Keratinocyte (primary cell): ENCODE measurements around the gene MALAT1. TPM values are rescaled to one million over a fixed set of nuclear protein-coding genes. Genes with fewer than 3 reads are reported as not detected.
"Not testable (repeated sequence)": the region's sequence is repeated elsewhere in the genome, so short reads cannot be mapped to it uniquely, and the experiment has no call there.

Experiments
- DNase-seq: peaks from one replicate; pipeline ENCODE4 v3.0.0-alpha.2; 2011; ENCODE audit warnings: low read depth, missing footprints, low spot score
- FAIRE-seq: peaks from 2 replicates; lab custom pipeline; 2011; peaks lifted over from hg19 to GRCh38; lab: Jason Lieb, UNC
- H2AFZ ChIP-seq: 2 replicates; pipeline ENCODE4 v1.6.0; 2012; ENCODE audit warnings: low read length, control low read depth, inconsistent platforms; ENCODE audit not compliant: control insufficient read depth
- H3K27ac ChIP-seq: 2 replicates; pipeline ENCODE4 v1.5.1; 2011; ENCODE audit warnings: low read length; ENCODE audit not compliant: control insufficient read depth, insufficient read depth
- H3K27me3 ChIP-seq: 3 replicates; pipeline ENCODE4 v1.6.0; 2011; ENCODE audit warnings: low read length; ENCODE audit not compliant: control insufficient read depth, insufficient read depth; ENCODE audit errors: extremely low read depth
- H3K36me3 ChIP-seq, 2 experiments: 2 replicates in 1 of 2; 3 replicates in 1 of 2; pipeline ENCODE4 v1.5.1; 2011; ENCODE audit warnings: low read length in 2 of 2, mild to moderate bottlenecking in 1 of 2; ENCODE audit not compliant: control insufficient read depth in 2 of 2, insufficient read depth in 2 of 2; ENCODE audit errors: extremely low read depth in 1 of 2
- H3K4me1 ChIP-seq: 3 replicates; pipeline ENCODE4 v1.5.1; 2011; ENCODE audit warnings: low read length; ENCODE audit not compliant: control insufficient read depth, insufficient read depth; ENCODE audit errors: extremely low read depth
- H3K4me2 ChIP-seq: 3 replicates; pipeline ENCODE4 v1.6.0; 2011; ENCODE audit warnings: low read depth, low read length; ENCODE audit not compliant: control insufficient read depth, insufficient read depth; ENCODE audit errors: extremely low read depth
- H3K4me3 ChIP-seq, 3 experiments: fragments of 200-600 bp in 1 of 3; sonication (generic) in 1 of 3; 2 replicates in 2 of 3; 3 replicates in 1 of 3; pipeline ENCODE4 v1.5.1; 2011 to 2016; ENCODE audit warnings: low read length in 3 of 3, mild to moderate bottlenecking in 3 of 3, control low read depth in 2 of 3, inconsistent platforms in 1 of 3, low read depth in 1 of 3, mixed read lengths in 1 of 3, mixed run types in 1 of 3, moderate library complexity in 1 of 3; ENCODE audit not compliant: control insufficient read depth in 2 of 3, insufficient read depth in 2 of 3; ENCODE audit errors: extremely low read depth in 1 of 3
- H3K79me2 ChIP-seq: 2 replicates; pipeline ENCODE4 v1.6.0; 2012; ENCODE audit warnings: low read length; ENCODE audit not compliant: control insufficient read depth, insufficient read depth
- H3K9ac ChIP-seq: 3 replicates; pipeline ENCODE4 v1.6.0; 2011; ENCODE audit warnings: low read length; ENCODE audit not compliant: control insufficient read depth, insufficient read depth; ENCODE audit errors: extremely low read depth
- H3K9me1 ChIP-seq: 3 replicates; pipeline ENCODE4 v1.6.0; 2011; ENCODE audit warnings: low read length; ENCODE audit not compliant: control insufficient read depth, insufficient read depth; ENCODE audit errors: extremely low read depth
- H3K9me3 ChIP-seq: 2 replicates; pipeline ENCODE4 v1.5.1; 2012; ENCODE audit warnings: low read depth, low read length; ENCODE audit not compliant: control insufficient read depth
- H4K20me1 ChIP-seq: 3 replicates; pipeline ENCODE4 v1.6.0; 2011; ENCODE audit warnings: low read length; ENCODE audit not compliant: control insufficient read depth, insufficient read depth; ENCODE audit errors: extremely low read depth
- EZH2 ChIP-seq: IDR thresholded peaks from one replicate; pipeline ENCODE4 v1.6.1; 2012; ENCODE audit warnings: inconsistent platforms, mild to moderate bottlenecking, low read length, moderate library complexity
- dilution Hi-C: fragments of 300-500 bp; cut with MboI; formaldehyde crosslinking; loops from one replicate; pipeline ENCODE4 v1.7.0; 2020; ENCODE audit warnings: low sequenced_read_pairs; ENCODE audit not compliant: extremely low pct_ligation_motif_present
- polyA plus RNA-seq, 5 experiments: library from polyadenylated mRNA; depleted of rRNA in 3 of 5; stranded (reverse) in 3 of 5; stranded (forward) in 1 of 5; unstranded in 1 of 5; fragments of >200 nt; gene quantifications; 1 replicate in 1 of 5; 2 replicates in 3 of 5; 3 replicates in 1 of 5; pipeline versions ENCODE4 v1.2.1 to v1.2.3, GENCODE V29; 2011 to 2012; ENCODE audit warnings: missing spikeins in 2 of 5, low read depth in 1 of 5, low replicate concordance in 1 of 5
- TF ChIP-seq, protein P1 (sequence below), 3 experiments: IDR thresholded peaks in 1 of 3; conservative IDR thresholded peaks in 1 of 3; optimal IDR thresholded peaks in 1 of 3; 2 replicates in 2 of 3; 3 replicates in 1 of 3; pipeline versions ENCODE3 to v1.5.1; 2011; ENCODE audit warnings: low read length in 3 of 3, mild to moderate bottlenecking in 3 of 3, moderate library complexity in 2 of 3, control low read depth in 1 of 3, inconsistent platforms in 1 of 3; ENCODE audit not compliant: insufficient read depth in 2 of 3; ENCODE audit errors: extremely low read depth in 1 of 3

Gene MALAT1
- polyA plus RNA-seq, 1 donor (not counting 4 experiments of a cell fraction or from before 2014, with no cell fraction given) = 1,768 TPM

- H3K4me3 ChIP-seq = no peak overlapping the region
- FAIRE-seq = no peak
Observed at GRCh38 chr11:65506290-65506771, 7.5 kb downstream of the MALAT1 start.

GRCh38 chr11:65506772-65507505 lies 8.1 kb downstream of the MALAT1 start:
- peaks cover 21% of the 10 kb centered on the region for H4K20me1 ChIP-seq
- dilution Hi-C loops = no loop called here
- peaks cover 2 to 29% of the 10 kb centered on the region in 2 experiments for H3K36me3 ChIP-seq
- H3K4me2 ChIP-seq = peak overlapping the region; percentile 28
- no peak for FAIRE-seq
- H3K9me1 ChIP-seq = no peaks in the 10 kb centered on the region
- peak overlapping the region; percentile 67 for H3K9ac ChIP-seq
- H3K9me3 ChIP-seq = no peaks in the 10 kb centered on the region
- DNase-seq = no peak
- peak overlapping the region in 1 of 3 experiments; percentile 17 for H3K4me3 ChIP-seq
- H3K4me1 ChIP-seq = peaks cover 14% of the 10 kb centered on the region
- TF ChIP-seq EZH2 = no peak
- TF ChIP-seq, protein P1, sequence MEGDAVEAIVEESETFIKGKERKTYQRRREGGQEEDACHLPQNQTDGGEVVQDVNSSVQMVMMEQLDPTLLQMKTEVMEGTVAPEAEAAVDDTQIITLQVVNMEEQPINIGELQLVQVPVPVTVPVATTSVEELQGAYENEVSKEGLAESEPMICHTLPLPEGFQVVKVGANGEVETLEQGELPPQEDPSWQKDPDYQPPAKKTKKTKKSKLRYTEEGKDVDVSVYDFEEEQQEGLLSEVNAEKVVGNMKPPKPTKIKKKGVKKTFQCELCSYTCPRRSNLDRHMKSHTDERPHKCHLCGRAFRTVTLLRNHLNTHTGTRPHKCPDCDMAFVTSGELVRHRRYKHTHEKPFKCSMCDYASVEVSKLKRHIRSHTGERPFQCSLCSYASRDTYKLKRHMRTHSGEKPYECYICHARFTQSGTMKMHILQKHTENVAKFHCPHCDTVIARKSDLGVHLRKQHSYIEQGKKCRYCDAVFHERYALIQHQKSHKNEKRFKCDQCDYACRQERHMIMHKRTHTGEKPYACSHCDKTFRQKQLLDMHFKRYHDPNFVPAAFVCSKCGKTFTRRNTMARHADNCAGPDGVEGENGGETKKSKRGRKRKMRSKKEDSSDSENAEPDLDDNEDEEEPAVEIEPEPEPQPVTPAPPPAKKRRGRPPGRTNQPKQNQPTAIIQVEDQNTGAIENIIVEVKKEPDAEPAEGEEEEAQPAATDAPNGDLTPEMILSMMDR (optimal IDR thresholded peaks at IDR 0.05 in 1 of 3, IDR thresholded peaks at IDR 0.05 in 1 of 3, conservative IDR thresholded peaks at IDR 0.05 in 1 of 3; ENCODE audit: extremely low read depth in 1 of 3, insufficient read depth in 2 of 3, low read length in 3 of 3) = no peak
- no peaks in the 10 kb centered on the region for H3K27me3 ChIP-seq
- peaks cover 32% of the 10 kb centered on the region for H3K79me2 ChIP-seq
- H2AFZ ChIP-seq = no peak overlapping the region
- peak overlapping the region; percentile 100 for H3K27ac ChIP-seq

More at GRCh38 chr11:65506290-65506771, 7.5 kb downstream of the MALAT1 start:
- H3K9ac ChIP-seq = peak overlapping the region; percentile 40
- H3K36me3 ChIP-seq = peaks cover 3 to 35% of the 10 kb centered on the region in 2 experiments
- dilution Hi-C loops = no loop called here
- no peak overlapping the region for H2AFZ ChIP-seq
- H3K27ac ChIP-seq = peak overlapping the region; percentile 100
- H3K79me2 ChIP-seq = peaks cover 38% of the 10 kb centered on the region
- H3K27me3 ChIP-seq = no peaks in the 10 kb centered on the region
- H3K4me2 ChIP-seq = peak overlapping the region; percentile 28
- H3K9me1 ChIP-seq = no peaks in the 10 kb centered on the region
- no peak for DNase-seq
- H4K20me1 ChIP-seq = peaks cover 27% of the 10 kb centered on the region
- H3K9me3 ChIP-seq = no peaks in the 10 kb centered on the region
- peaks cover 14% of the 10 kb centered on the region for H3K4me1 ChIP-seq
- TF ChIP-seq, protein P1 (optimal IDR thresholded peaks at IDR 0.05 in 1 of 3, IDR thresholded peaks at IDR 0.05 in 1 of 3, conservative IDR thresholded peaks at IDR 0.05 in 1 of 3; ENCODE audit: extremely low read depth in 1 of 3, insufficient read depth in 2 of 3, low read length in 3 of 3) = no peak
- TF ChIP-seq EZH2 = no peak

DNA sequence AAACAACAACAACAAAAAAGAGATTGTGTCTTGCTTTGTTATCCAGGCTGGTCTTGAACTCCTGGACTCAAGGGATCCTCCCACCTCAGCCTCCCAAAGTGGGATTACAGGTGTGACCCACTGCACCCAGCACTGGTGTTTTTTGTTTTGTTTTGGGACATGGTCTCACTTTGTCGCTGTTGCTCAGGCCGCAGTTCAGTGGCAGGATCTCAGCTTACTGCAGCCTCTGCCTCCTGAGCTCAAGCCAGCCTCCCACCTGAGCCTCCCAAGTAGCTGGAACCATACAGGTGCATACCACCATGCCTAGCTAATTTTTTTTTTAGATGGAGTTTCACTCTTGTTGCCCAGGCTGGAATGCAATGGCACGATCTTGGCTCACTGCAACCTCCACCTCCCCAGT lies 13.5 kb downstream of the MALAT1 start:
- DNase-seq, H3K27me3 ChIP-seq, H3K4me3 ChIP-seq, H3K27ac ChIP-seq, dilution Hi-C loops, H3K4me1 ChIP-seq, H3K9me1 ChIP-seq, H3K79me2 ChIP-seq, H3K9me3 ChIP-seq, H3K9ac ChIP-seq, H2AFZ ChIP-seq, H3K36me3 ChIP-seq, FAIRE-seq, H4K20me1 ChIP-seq, H3K4me2 ChIP-seq: not testable (repeated sequence)
